Epithelial cell of prostate (primary cell): ENCODE results near the gene MLXIP.

ENCODE experiments used
- DNase-seq: peaks from one replicate; pipeline ENCODE4 v3.0.0-alpha.2; 2011; ENCODE audit warnings: low read depth, low spot score
- H3K27ac ChIP-seq: fragments of 450-650 bp; 2 replicates; pipeline ENCODE4 v1.5.1; 2017; ENCODE audit warnings: mild to moderate bottlenecking

MLXIP gene

DNA sequence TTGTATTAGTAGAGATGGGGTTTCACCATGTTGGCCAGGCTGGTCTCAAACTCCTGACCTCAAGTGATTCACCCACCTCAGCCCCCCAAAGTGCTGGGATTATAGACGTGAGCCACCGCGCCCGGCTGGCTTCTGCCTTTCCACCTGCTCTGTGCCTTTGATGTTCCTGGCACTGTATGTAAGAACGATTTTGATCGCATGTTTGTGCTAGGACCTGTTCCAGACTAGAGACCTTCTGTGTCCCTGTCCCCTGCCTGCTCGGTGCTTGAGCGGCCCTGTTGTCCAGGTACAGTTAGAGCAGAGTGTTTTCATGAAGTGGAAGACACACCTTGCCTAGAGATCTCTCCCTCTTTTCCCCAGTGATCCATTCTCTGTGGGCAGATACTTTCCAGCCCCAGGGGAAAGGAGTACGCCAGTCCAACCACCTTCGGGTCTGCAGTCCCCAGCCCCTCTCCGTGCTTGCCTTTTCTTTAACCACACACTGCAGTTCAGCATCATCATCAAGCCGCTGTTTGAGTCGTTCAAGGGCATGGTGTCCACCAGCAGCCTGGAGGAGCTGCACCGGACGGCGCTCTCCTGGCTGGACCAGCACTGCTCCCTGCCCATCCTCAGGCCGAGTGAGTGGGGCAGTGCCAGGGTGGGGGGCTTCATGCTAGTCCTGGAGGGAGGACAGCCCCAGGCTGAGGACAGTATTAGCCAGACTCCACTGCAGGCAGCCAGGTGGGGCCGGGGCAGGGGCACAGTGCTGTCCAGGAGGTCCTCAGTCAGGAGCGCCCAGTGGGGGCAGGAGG lies 62.1 kb downstream of the MLXIP start:
- H3K27ac ChIP-seq, result no peak overlapping the region

DNA sequence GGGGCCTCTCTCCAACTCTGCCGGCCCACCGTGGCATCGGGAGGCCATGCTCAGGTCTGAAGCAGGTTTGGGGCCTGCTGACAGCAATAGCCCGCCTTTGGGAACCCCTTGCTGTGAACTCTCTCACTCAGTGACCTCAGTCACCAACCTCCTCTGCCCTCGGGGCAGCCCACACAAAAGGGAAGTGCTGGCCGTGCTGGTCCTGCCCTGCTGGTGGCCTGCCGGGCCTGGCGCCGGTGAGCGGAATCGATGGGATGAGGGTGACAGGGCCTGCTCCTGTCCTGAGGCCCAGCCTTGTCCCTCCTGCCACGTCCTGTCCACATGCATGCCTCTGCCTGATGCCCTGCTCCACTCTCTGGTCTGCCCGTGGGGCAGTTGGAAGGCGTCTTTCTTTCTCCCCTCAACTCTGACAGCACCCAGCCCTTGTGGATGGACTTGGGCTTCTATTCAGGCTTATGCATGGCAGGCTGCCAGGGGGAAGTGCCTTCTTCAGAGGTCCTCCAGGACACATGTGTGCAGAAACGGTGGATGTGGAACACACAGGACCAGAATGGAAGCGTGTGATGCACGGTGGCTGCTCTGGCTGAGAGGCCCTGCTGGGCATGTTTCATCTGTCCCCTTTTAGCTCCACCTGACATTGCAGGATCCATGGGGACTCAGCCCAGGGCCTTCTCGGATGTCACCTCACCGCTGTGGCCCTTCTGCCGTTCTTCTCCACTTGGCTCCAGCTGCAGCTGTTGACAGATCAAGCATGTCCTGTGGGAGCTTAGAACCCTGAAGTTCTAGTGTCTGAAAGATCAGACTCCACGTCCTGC lies 63.6 kb downstream of the MLXIP start:
- no peak overlapping the region for H3K27ac ChIP-seq
- DNase-seq, result no peak

More for the DNA sequence above, 62.1 kb downstream of the MLXIP start:
- DNase-seq, result no peak

DNA sequence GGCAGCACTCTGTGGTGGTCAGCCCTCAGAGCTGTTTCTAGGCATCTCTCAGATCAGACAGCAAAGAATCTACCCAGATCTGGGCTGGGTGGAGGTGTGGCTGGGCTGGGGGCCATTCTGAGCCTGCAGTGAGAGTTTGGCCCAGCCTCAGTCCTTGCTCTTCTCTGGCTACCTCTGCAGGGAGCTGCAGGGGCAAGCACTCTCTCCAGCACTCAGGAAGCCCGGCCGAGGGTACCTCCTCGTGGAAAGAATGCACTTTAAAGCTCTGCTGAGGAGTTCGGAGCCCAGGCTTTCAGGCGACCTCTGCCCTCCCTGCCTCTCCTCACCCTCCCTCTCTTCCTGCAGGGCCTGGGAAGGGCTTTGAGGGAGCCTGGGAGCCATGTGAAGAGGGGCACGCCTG lies 64.3 kb downstream of the MLXIP start:
- no peak for DNase-seq
- H3K27ac ChIP-seq, result no peak overlapping the region

DNA sequence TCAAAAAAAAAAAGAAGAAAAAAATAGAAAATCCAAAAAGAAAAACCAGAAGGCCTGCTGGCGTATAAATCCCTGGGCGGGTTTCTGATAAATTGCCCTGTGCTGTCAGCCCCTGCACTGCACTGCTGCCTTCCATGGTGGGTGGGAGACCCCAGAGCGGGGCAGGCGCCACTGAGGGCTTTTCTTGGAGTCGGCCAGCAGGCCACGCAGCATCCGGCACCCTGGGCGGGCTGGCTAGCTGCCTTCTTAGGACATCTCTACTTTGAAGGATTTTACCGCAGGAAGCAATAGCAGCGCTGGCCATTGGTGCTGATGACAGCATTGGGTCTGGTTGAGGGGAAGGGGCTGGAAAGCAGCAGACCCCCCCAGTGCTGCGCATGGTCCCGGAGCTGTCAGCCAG lies 66.3 kb downstream of the MLXIP start:
- H3K27ac ChIP-seq, result no peak overlapping the region
- DNase-seq, result no peak

DNA sequence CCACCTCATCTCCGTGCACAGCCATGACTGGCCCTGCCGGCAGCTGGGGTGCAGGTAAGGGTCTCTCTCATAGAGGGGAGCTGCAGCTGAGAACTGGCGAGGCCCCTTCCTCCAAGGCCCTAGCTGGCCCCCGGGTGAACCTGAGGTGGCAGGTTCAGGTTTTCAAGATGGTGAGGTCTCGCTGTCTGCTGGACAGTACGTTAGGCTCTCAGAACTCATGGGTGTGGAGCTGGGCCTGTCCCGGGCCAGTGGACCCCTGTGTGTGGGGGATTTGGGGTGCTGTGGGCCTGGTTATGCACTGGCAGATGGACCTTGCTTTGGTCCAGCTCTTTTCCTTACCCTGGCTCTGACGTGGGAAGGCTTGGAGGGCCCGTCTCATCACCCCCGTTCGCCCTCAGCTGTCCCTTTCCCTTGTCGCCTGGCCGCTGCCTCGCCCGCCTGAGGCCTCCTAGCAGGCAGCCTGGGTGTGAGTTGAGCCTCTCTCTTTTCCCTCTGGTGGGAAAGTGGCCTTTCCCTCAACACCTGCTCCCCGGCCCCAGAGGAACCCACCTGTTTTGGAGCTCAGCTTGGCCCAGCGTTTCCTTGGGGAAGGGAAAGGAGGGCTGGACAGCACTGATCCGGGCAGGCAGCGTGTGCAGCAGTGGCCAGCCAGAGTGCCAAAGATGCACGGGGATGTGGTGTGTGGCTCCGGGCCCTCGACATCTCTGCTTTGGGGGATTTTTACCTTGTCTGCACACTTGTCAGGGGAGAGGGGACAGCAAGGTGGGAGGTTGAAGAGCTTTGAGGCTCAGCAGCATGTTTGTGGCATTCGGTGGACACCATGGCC lies 67.2 kb downstream of the MLXIP start:
- DNase-seq, result no peak
- H3K27ac ChIP-seq, result no peak overlapping the region

DNA sequence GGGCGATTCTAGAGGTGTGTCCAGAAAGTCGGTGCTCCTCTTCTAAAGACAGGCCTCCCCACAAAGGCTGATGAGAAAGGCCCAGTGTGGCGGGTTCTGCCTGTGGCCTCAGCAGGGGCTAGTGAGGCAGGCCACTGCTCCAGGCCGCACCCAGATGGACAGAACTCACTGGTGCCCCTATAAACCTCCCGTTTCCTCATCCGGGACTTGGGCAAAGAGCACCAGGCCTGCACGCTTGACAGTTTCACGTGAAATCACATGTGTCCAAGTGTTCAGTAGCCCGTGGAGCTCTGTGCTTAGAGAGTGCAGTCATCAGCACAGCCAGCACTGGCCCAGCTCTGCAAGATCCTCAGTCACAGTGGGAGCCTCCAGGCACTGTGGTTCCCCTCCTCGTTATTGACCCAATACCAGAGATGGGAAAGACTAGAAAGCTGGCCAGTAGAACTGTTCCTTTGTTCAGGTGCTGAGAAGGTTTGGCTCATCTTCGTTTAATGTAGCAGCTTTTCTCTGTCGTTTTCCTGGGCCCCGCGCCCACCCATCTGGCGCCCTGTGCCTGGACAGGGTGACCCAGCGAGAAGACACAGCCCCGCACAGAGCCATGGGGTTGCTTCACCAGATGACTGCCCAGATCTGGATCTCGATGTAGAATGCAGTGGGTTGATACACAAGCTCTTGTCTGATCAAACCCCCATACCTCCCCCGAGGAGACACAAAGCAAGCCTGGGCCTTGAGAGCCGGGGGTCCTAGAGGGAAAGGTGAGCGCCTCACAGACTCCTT lies 69.1 kb downstream of the MLXIP start:
- no peak overlapping the region for H3K27ac ChIP-seq
- no peak for DNase-seq

DNA sequence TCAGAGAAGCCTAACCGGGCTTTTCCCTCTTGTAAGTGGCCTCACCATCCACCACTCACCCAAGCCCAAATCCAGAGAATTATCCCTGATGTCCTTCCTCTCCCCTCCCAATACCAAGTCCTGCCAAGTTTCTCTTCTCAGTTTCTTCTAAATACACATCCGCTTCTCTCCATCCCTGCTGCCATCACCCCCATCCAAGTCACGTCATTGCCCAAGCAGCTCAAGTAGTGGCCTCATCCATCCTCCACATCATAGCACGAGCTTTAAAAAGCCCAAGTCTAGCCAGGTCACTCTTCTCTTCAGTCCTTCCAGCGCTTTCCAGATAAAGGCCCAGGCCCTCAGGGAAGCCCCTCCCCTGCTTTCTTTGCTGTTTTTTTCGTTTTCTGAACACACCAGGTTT lies 70.1 kb downstream of the MLXIP start:
- no peak for DNase-seq
- H3K27ac ChIP-seq, result no peak overlapping the region

DNA sequence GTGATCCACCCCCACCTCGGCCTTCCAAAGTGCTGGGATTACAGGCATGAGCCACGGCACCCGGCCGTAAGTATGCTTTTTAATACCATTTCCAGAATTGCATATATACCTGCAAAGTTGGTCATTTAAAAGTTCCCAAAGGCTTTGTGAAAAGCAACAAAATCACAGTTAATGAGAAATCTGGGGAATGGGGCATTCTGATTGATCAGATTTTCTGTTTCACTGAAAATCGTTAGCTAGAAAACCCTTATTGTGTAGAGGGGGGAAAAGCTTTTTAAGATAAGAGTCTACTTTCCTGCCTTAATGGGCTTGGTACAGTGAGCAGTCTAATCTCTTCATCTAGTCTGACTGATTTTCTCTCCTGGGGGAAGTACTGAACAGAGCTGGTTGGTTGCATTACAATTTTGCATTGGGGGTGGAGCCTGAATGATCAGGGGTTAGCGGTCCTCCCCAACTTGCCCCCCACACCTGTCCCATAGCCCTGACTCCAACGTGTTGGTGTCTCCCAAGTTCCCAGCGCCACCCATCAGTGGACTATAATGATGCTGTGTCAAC lies 71.6 kb downstream of the MLXIP start:
- DNase-seq, result no peak
- H3K27ac ChIP-seq, result no peak overlapping the region

DNA sequence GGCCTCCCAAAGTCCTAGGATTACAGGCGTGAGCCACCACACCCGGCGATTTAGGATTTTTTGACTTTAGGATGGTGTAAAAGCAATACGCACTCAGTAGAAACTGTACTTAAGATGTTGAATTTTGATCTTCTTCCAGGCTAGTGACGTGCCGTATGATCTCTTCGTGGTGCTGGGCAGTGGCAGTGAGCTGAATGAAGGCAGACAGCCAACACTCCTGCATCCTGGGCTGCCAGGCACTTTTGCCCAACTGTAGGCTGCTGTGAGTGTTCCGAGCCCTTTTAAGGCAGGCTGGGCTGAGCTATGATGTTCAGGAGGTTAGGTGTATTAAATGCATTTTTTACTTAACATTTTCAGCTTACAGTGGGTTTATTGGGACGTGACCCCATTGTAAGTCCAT lies 74.2 kb downstream of the MLXIP start:
- DNase-seq, result no peak
- H3K27ac ChIP-seq, result no peak overlapping the region

DNA sequence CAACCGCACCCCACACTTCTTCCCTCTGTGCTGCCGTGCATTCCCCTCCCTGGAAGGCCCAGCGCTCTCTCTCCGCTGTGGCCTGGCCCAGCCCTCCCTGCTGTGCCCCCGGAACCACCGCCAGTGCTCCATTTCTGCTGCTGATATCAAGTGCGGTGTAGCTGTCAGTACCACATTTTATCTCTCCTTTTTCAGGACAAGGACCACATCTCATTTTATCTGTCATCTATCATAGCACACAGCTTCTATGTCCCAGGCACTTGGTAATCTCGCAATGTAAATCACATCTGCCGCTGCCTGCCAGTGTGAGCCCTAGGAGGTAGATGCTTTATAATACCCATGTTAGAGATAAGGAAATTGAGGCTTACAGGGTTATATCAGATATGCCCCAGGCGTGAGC lies 77.1 kb downstream of the MLXIP start:
- no peak overlapping the region for H3K27ac ChIP-seq
- DNase-seq, result no peak

DNA sequence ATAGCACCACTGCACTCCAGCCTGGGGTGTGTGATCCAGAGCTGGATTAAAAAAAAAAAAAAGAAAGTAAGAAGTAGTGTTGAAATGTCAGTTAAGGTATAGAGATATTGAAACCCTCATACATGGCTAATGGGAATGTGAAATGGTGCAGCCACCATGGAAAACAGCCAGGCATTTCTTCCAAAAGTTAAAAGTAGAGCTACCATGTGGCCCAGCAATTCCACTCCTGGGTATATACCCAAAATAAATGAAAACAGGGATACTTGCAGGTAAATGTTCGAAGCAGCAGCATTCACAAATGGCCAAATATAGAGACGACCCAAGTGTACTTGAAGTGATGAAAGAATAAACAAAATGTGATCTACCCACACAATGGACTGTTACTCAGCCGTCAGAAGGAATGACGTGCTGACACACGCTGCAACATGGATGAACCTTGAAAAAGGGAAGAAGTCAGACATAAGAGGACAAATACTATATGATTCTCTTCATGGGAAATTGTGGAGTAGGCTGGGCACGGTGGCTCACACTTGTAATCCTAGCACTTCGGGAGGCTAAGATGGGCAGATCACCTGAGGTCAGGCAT lies 80.2 kb downstream of the MLXIP start:
- DNase-seq, result peak; percentile 29
- no peak overlapping the region for H3K27ac ChIP-seq

DNA sequence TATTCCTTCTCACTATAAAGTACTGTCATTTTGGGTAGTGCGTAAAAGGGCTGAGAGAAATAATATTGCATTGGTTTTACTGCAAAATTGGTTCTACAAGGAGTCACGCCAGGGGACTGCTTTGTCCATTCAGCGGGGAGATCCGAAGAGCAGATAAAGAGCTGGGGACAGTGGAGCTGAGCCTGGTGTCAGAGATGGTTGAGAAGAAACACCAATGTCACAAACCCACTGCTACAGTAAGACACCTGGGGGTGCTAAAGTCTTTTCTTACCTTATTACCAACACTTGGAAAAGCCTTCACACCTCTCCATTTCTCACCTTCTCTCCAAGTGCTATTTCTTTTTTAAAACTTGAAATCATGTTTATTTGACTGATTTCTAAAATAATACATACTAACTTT lies 81.3 kb downstream of the MLXIP start:
- DNase-seq, result no peak

DNA sequence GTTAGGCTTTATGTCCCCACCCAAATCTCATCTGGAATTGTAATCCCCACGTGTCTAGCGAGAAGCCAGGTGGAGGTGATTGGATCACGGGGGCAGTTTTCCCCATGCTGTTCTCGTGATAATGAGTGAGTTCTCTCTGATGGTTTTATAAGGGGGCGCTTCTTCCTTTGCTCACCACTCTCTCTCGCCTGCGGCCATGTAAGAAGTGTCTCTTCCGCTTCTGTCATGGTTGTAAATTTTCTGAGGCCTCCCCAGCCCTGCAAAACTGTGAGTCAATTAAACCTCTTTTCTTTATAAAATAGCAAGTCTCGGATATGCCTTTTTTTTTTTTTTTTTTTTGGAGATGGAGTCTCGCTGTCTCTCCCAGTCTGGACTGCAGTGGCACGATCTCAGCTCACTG lies 82.2 kb downstream of the MLXIP start:
- no peak overlapping the region for H3K27ac ChIP-seq
- DNase-seq, result no peak

More for the DNA sequence above, 81.3 kb downstream of the MLXIP start:
- no peak overlapping the region for H3K27ac ChIP-seq

DNA sequence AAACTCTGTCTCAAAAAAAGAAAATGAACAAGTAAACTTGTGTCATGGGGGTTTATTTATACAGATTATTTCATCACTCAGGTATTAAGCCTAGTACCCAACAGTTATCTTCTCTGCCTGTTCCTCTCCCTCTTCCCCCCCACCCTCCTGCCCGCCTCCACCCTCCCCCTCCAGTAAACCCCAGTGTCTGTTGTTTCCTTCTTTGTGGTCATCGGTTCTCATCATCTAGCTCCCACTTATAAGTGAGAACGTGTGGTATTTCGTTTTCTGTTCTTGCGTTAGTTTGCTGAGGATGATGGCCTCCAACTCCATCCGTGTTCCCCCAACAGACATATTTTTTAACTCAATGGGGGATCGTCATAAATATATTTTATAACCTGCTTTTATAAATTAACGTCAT lies 83.1 kb downstream of the MLXIP start:
- no peak for DNase-seq
- H3K27ac ChIP-seq, result no peak overlapping the region

DNA sequence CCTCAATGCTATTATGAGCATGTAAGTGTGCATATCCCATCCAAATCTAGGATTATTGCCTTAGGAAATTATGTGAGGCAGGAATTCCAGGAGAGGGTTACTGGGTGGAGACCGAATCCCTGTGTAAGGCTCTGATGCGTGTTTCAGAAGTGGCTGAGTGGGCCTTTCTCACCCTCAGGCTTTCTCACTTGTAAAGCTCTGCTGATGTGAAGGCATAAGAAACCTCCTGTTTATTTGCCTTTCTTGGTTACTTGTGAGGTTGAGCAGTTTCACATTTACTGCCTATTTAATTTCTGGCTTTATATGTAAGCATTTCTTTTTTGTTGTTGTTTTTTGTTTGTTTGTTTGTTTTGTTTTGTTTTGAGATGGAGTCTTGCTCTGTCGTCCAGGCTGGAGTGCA lies 84.4 kb downstream of the MLXIP start:
- DNase-seq, result no peak
- no peak overlapping the region for H3K27ac ChIP-seq

DNA sequence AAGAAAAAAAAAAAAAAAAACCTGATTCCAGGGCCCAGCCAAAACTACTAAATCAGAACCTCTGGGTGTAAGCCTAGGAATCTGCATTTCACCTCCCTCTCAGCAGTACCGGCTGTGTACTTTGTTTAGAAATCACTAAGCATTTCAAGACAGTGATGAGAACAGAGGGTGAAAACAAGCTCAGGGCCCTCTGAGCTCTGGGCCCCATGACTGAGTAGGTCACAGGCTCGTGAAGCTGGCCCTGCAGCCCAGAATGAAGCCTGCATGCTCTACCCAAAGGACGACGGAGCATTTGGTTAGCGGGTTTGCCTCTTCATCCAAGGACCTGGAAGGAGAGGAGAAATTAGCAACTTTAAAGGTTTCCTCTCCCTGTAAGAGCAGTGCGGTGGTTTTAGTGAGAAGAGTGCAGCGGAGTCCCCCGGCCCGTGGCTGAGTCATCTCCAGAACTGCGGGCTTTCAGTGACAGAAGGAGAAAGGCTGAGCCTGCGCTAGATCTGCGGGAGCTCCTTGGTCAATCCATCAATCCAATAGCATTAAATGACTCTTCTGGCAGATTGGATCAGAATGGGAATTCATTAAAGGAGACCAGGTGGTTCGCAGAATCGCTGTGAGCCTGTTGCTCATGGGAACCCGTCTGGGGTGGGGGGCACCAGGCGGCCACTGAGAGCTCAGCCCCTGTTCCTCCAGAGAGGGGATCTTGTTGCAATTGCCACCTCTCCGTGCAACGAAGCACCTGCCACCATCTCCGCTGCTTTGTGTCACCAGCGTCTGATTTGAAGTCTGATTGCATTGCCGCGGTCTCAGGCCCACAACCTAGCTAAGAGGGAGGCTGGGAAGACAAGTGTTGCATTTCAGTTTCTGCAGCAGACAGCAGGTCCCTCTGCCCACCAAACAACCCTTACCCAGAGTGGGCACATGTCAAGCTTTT lies 88.1 kb downstream of the MLXIP start:
- no peak for DNase-seq

DNA sequence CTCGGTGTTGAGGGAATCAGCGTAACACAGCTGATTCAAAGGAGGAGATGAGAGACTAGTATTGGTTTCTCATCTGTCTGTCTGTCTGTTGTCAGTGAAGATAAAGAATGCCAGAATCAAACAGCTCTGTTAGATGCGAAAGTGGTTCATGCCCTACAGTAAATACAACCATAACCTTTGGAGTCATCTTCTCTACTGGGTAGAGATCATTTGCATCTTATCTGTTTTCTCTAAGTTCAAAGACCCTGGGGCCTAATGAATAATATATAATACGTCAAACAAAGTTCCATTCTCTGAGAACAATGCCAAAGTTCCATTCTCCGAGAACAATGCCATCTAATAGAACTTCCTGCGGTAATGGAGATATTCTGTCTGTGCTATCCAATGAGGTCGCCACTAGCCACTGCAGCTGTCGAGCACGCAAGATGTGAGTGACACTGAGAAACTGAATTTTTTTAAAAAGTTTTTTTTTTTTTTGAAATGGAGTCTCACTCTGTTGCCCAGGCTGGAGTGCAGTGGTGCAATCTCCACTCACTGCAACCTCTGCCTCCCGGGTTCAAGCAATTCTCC lies 88.9 kb downstream of the MLXIP start:
- H3K27ac ChIP-seq, result no peak overlapping the region
- no peak for DNase-seq

More for the DNA sequence above, 88.1 kb downstream of the MLXIP start:
- H3K27ac ChIP-seq, result no peak overlapping the region

DNA sequence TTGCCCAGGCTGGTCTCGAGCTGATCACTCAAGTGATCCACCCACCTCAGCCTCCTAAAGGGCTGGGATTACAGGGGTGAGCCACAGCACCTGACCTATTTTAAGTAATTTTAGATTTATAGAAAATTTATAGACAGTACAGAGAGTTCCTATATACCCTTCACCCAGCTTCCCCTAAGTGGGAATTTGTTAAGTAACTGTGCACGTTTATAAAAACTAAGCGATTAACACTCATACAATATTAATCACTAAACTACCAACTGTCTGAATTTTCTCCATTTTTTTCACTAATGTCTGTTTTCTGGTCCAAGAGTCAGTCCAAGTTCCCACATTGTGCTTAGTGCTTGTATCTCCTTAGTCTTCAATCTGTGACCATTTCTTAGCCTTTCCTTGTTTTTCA lies 89.9 kb downstream of the MLXIP start:
- DNase-seq, result no peak
- no peak overlapping the region for H3K27ac ChIP-seq
